Suprapubic skin (tissue), 4 donors: Measurements from ENCODE around the gene HMGN1. TPM values are rescaled to one million over a fixed set of nuclear protein-coding genes. Genes with fewer than 3 reads are reported as not detected.

Source experiments
- DNase-seq, 2 donors: peaks; one replicate each; pipeline ENCODE4 v3.0.0-alpha.2; 2019; ENCODE audit warnings: low spot score in 2 of 2
- H3K27ac ChIP-seq: fragments of 200-600 bp; sonication (generic); one replicate; pipeline ENCODE4 v1.5.1; 2019
- H3K27me3 ChIP-seq: fragments of 200-600 bp; sonication (generic); one replicate; pipeline ENCODE4 v1.5.1; 2019
- H3K36me3 ChIP-seq: fragments of 200-600 bp; sonication (generic); one replicate; pipeline ENCODE4 v1.5.1; 2019
- H3K4me1 ChIP-seq: fragments of 200-600 bp; sonication (generic); one replicate; pipeline ENCODE4 v1.5.1; 2019
- H3K4me3 ChIP-seq: fragments of 200-600 bp; sonication (generic); one replicate; pipeline ENCODE4 v1.5.1; 2019; ENCODE audit warnings: mild to moderate bottlenecking
- H3K9me3 ChIP-seq: fragments of 200-600 bp; sonication (generic); one replicate; pipeline ENCODE4 v1.5.1; 2019
- EP300 ChIP-seq: sonication (generic); formaldehyde crosslinking; IDR thresholded peaks from one replicate; pipeline ENCODE4 v1.6.1; 2017; ENCODE audit warnings: antibody characterized with exemption
- POLR2A ChIP-seq, 2 donors: fragments of 450-650 bp; IDR thresholded peaks; one replicate each; pipeline ENCODE4 v1.6.1; 2017; ENCODE audit warnings: antibody characterized with exemption in 2 of 2, mild to moderate bottlenecking in 2 of 2, moderate library complexity in 2 of 2
- POLR2AphosphoS5 ChIP-seq, 3 donors: sonication (generic); formaldehyde crosslinking; IDR thresholded peaks; one replicate each; pipeline ENCODE4 v1.6.1; 2017; ENCODE audit warnings: antibody characterized with exemption in 3 of 3
- WGBS: methylation state at CpG from one replicate; pipeline ENCODE4 v1.1.5; 2018; 5-methylcytosine and 5-hydroxymethylcytosine counted together
- total RNA-seq, 4 donors: library from RNA; depleted of rRNA; stranded (reverse); fragments of >200 nt; gene quantifications; one replicate each; pipeline ENCODE4 v1.1.0, GENCODE V29; 2016
- TF ChIP-seq, protein P1 (sequence below), 2 donors: fragments of 200-600 bp in 1 of 2; fragments of 450-650 bp in 1 of 2; sonication (generic) in 1 of 2; IDR thresholded peaks; one replicate each; pipeline ENCODE4 v1.5.1; 2016 to 2019; ENCODE audit warnings: antibody characterized with exemption in 2 of 2, mild to moderate bottlenecking in 1 of 2, moderate library complexity in 1 of 2

The HMGN1 gene
- total RNA-seq, 4 donors from 2014 or later, result 63.1 to 130 (median 101) TPM

DNA sequence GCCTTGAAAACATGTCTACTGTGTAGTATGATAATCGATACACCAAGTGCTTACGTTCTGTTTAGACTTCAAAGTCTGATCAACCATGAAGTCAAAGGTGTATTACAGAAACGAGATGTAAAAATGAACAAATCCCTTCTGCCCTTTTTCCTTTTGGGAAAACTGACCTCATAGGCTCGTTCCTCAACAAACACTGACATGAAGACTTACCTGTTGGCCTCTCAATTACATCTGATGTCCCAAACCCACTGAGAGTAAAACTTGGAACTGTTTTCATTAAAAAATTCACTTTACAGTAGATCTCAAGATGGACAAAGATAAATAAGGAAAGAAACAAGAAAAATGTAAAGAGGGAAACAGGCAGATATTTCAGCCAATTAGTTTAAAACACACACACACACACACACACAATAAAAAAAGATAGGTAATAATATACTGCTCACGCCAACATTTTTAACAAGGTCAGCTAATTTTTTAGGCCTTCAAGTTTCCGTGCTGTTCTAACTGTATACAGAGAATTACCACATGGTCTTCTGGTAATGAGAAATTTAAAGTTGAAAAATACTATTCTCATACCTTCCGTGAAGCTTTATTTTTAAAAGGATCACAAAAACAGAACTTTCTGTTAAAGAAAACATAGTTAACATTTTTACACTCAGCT lies 2.1 kb downstream of the HMGN1 start:
- Histone ChIP-seq H3K4me1 (peaks cover 30% of the 10 kb centered on the region), H3K27ac (no peak overlapping the region), H3K9me3 (no peaks in the 10 kb centered on the region), H3K36me3 (peaks cover 19% of the 10 kb centered on the region), H3K27me3 (no peaks in the 10 kb centered on the region), H3K4me3 (no peak overlapping the region)
- DNase-seq, result no peak
- 63% methylated on average over 7 of the region's 7 CpGs for WGBS
- TF ChIP-seq EP300, result no peak
- no peak for TF ChIP-seq POLR2A (IDR thresholded peaks at IDR 0.05)
- no peak for TF ChIP-seq POLR2AphosphoS5 (IDR thresholded peaks at IDR 0.05)
- TF ChIP-seq, protein P1, sequence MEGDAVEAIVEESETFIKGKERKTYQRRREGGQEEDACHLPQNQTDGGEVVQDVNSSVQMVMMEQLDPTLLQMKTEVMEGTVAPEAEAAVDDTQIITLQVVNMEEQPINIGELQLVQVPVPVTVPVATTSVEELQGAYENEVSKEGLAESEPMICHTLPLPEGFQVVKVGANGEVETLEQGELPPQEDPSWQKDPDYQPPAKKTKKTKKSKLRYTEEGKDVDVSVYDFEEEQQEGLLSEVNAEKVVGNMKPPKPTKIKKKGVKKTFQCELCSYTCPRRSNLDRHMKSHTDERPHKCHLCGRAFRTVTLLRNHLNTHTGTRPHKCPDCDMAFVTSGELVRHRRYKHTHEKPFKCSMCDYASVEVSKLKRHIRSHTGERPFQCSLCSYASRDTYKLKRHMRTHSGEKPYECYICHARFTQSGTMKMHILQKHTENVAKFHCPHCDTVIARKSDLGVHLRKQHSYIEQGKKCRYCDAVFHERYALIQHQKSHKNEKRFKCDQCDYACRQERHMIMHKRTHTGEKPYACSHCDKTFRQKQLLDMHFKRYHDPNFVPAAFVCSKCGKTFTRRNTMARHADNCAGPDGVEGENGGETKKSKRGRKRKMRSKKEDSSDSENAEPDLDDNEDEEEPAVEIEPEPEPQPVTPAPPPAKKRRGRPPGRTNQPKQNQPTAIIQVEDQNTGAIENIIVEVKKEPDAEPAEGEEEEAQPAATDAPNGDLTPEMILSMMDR (IDR thresholded peaks at IDR 0.05), result no peak

GRCh38 chr21:39346206-39346605 lies 2.7 kb downstream of the HMGN1 start:
- Histone ChIP-seq H3K27ac (no peak overlapping the region), H3K27me3 (no peaks in the 10 kb centered on the region), H3K9me3 (no peaks in the 10 kb centered on the region), H3K36me3 (peaks cover 25% of the 10 kb centered on the region), H3K4me1 (peaks cover 30% of the 10 kb centered on the region), H3K4me3 (no peak overlapping the region)
- 48% methylated on average over 3 of the region's 3 CpGs for WGBS
- DNase-seq, result no peak
- TF ChIP-seq, protein P1 (IDR thresholded peaks at IDR 0.05), result no peak
- TF ChIP-seq EP300, result no peak
- TF ChIP-seq POLR2AphosphoS5 (IDR thresholded peaks at IDR 0.05), result no peak
- TF ChIP-seq POLR2A (IDR thresholded peaks at IDR 0.05), result no peak

GRCh38 chr21:39345440-39345839 lies 3.4 kb downstream of the HMGN1 start:
- TF ChIP-seq POLR2A (IDR thresholded peaks at IDR 0.05) (no peak), EP300 (no peak)
- H3K27ac ChIP-seq, result no peak overlapping the region
- no peak for DNase-seq
- H3K4me3 ChIP-seq, result no peak overlapping the region
- H3K27me3 ChIP-seq, result no peaks in the 10 kb centered on the region
- WGBS, result 84% methylated on average over 6 of the region's 6 CpGs
- H3K4me1 ChIP-seq, result peaks cover 30% of the 10 kb centered on the region
- peaks cover 29% of the 10 kb centered on the region for H3K36me3 ChIP-seq
- no peaks in the 10 kb centered on the region for H3K9me3 ChIP-seq

DNA sequence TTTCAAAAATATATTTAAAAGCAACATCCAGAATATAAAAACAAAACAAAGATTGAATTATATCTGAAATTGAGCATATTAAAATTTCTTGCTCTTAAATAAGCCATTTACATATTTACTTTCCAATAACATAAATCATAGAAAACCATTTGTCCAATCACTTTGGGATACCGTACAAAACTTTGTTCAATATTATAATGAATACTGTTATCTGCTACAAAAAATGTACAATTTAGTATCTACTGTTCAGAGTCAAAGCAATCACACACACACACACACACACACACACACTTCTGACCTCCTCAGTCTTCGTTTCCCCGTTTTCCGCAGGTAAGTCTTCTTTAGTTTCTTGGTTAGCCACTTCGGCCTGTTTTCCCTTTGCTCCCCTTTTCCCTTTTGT lies 4.0 kb downstream of the HMGN1 start:
- peaks cover 29% of the 10 kb centered on the region for H3K36me3 ChIP-seq
- no peak overlapping the region for H3K27ac ChIP-seq
- TF ChIP-seq POLR2AphosphoS5 (IDR thresholded peaks at IDR 0.05), result no peak
- TF ChIP-seq EP300, result no peak
- TF ChIP-seq POLR2A (IDR thresholded peaks at IDR 0.05), result no peak
- TF ChIP-seq, protein P1 (IDR thresholded peaks at IDR 0.05), result no peak
- H3K27me3 ChIP-seq, result no peaks in the 10 kb centered on the region
- H3K9me3 ChIP-seq, result no peaks in the 10 kb centered on the region
- H3K4me3 ChIP-seq, result no peak overlapping the region
- DNase-seq, result no peak
- peaks cover 26% of the 10 kb centered on the region for H3K4me1 ChIP-seq
- WGBS, result 88% methylated on average over 5 of the region's 5 CpGs

- no peak for DNase-seq
- 93% methylated on average over 6 of the region's 6 CpGs for WGBS
- Histone ChIP-seq H3K9me3 (no peaks in the 10 kb centered on the region), H3K4me1 (peaks cover 6% of the 10 kb centered on the region), H3K27ac (no peak overlapping the region), H3K27me3 (no peaks in the 10 kb centered on the region), H3K4me3 (no peak overlapping the region), H3K36me3 (peaks cover 29% of the 10 kb centered on the region)
- TF ChIP-seq, protein P1 (IDR thresholded peaks at IDR 0.05), result no peak
- TF ChIP-seq POLR2A (IDR thresholded peaks at IDR 0.05) (no peak), EP300 (no peak), POLR2AphosphoS5 (IDR thresholded peaks at IDR 0.05) (no peak)
Measured at GRCh38 chr21:39341249-39341923, 7.5 kb downstream of the HMGN1 start.
